ENCODE results near the gene SIN3A.
"Not testable (repeated sequence)": the region's sequence is repeated elsewhere in the genome, so short reads cannot be mapped to it uniquely, and the experiment has no call there.

Gene SIN3A

GRCh38 chr15:75355369-75355768, 96.1 kb downstream of the SIN3A start:
- DNase-seq, result no peak

GRCh38 chr15:75354454-75354853, 97.0 kb downstream of the SIN3A start:
- DNase-seq, result no peak

- no peak for DNase-seq
Observed at GRCh38 chr15:75353604-75354003, 97.9 kb downstream of the SIN3A start.

GRCh38 chr15:75352186-75353080, 99.1 kb downstream of the SIN3A start:
- no peak for DNase-seq

GRCh38 chr15:75350601-75351361, 100.7 kb downstream of the SIN3A start:
- no peak for DNase-seq

GRCh38 chr15:75349851-75350588, 101.5 kb downstream of the SIN3A start:
- DNase-seq, result no peak

GRCh38 chr15:75349351-75349669, 102.2 kb downstream of the SIN3A start:
- not testable (repeated sequence) for DNase-seq

- DNase-seq, result no peak
Observed at GRCh38 chr15:75348562-75349350, 102.7 kb downstream of the SIN3A start.

GRCh38 chr15:75348034-75348561, 103.4 kb downstream of the SIN3A start:
- DNase-seq, result no peak

GRCh38 chr15:75347222-75348033, 104.1 kb downstream of the SIN3A start:
- DNase-seq, result no peak

- no peak for DNase-seq
Observed at GRCh38 chr15:75346796-75347221, 104.7 kb downstream of the SIN3A start, which contains the start of gene NEIL1. Gene NEIL1 (plus strand): TSS chr15:75347039. CDS start chr15:75348906, 1,867 bp downstream.

- not testable (repeated sequence) for DNase-seq
Observed at GRCh38 chr15:75343953-75344352, 107.5 kb downstream of the SIN3A start.

GRCh38 chr15:75342221-75342620, 109.3 kb downstream of the SIN3A start:
- DNase-seq, result no peak

GRCh38 chr15:75339531-75340240, 111.8 kb downstream of the SIN3A start:
- no peak for DNase-seq

GRCh38 chr15:75338661-75339240, 112.7 kb downstream of the SIN3A start:
- no peak for DNase-seq

GRCh38 chr15:75335705-75336355, 115.7 kb downstream of the SIN3A start, which contains the start of gene COMMD4:
Gene COMMD4 (plus strand): TSS chr15:75336063. CDS start chr15:75336090, 27 bp downstream.
- peak; percentile 82 to 88 for DNase-seq

GRCh38 chr15:75335313-75335704, 116.2 kb downstream of the SIN3A start:
- no peak for DNase-seq

GRCh38 chr15:75333654-75334419, 117.7 kb downstream of the SIN3A start:
- not testable (repeated sequence) for DNase-seq

GRCh38 chr15:75332093-75332492, 119.4 kb downstream of the SIN3A start:
- DNase-seq, result not testable (repeated sequence)
